Astrocyte (in vitro differentiated cells and primary cell): ENCODE data around the gene MYORG.

ENCODE experiments used
- CTCF ChIP-seq: IDR thresholded peaks from 2 replicates; pipeline ENCODE4 v1.5.1; 2011; ENCODE audit warnings: low read depth, mild to moderate bottlenecking, inconsistent platforms, low read length, moderate library complexity; ENCODE audit not compliant: insufficient read depth
- EZH2 ChIP-seq: IDR thresholded peaks from 2 replicates; pipeline ENCODE4 v1.6.1; 2012; ENCODE audit warnings: mild to moderate bottlenecking, low read length, inconsistent platforms; ENCODE audit not compliant: insufficient read depth

- peak; percentile 59 for TF ChIP-seq CTCF
- no peak for TF ChIP-seq EZH2
These were observed 44.4 kb downstream of the MYORG start for GRCh38 chr9:34332076-34332964.
